Calu3 (cell line): ENCODE measurements around the gene IRX3. TPM values are rescaled to one million over a fixed set of nuclear protein-coding genes. Genes with fewer than 3 reads are reported as not detected.

Experiments
- BruUV-seq: library from RNA; stranded (reverse); fragments of 400-500 nt; replicated peaks from 2 replicates; lab custom pipeline; 2021; lab: Mats Ljungman, UMichigan
- CTCF ChIA-PET: fragments of 300-600 bp; sonication (Branson Sonifier 250); formaldehyde crosslinking; loops from one replicate; lab custom pipeline; 2022; ENCODE audit warnings: antibody characterized with exemption; lab: Charles Lee
- DNase-seq: peaks from one replicate; pipeline ENCODE4 v3.0.0; 2022
- H3K27ac Mint-ChIP-seq: one replicate; pipeline ENCODE4 v1.8.0; 2022; ENCODE audit warnings: mixed read lengths; ENCODE audit not compliant: unreplicated experiment
- H3K27me3 Mint-ChIP-seq: one replicate; pipeline ENCODE4 v1.8.0; 2022; ENCODE audit warnings: mixed read lengths; ENCODE audit not compliant: unreplicated experiment
- H3K36me3 Mint-ChIP-seq: one replicate; pipeline ENCODE4 v1.8.0; 2022; ENCODE audit warnings: mild to moderate bottlenecking, moderate library complexity, mixed read lengths; ENCODE audit not compliant: insufficient read depth, unreplicated experiment
- H3K4me1 Mint-ChIP-seq: one replicate; pipeline ENCODE4 v1.8.0; 2022; ENCODE audit warnings: mild to moderate bottlenecking, low read depth, mixed read lengths; ENCODE audit not compliant: unreplicated experiment
- H3K4me3 Mint-ChIP-seq: one replicate; pipeline ENCODE4 v1.8.0; 2022; ENCODE audit warnings: mild to moderate bottlenecking, low read depth, moderate library complexity, mixed read lengths; ENCODE audit not compliant: unreplicated experiment
- H3K9me3 Mint-ChIP-seq: one replicate; pipeline ENCODE4 v1.8.0; 2022; ENCODE audit warnings: low read depth, mixed read lengths; ENCODE audit not compliant: unreplicated experiment
- intact Hi-C: fragments of 100-400 bp; cut with micrococcal nuclease; formaldehyde crosslinking; loops from one replicate; pipeline ENCODE4 v1.10.0; 2022; ENCODE audit not compliant: unreplicated experiment
- total RNA-seq: library from RNA; stranded (reverse); gene quantifications from 2 replicates; pipeline ENCODE4 v1.2.3, GENCODE V29; 2022
- TF ChIP-seq, protein P1 (sequence below): fragments of 200-600 bp; IDR thresholded peaks from one replicate; pipeline ENCODE4 v1.8.0; 2022; ENCODE audit warnings: antibody characterized with exemption; ENCODE audit not compliant: unreplicated experiment

The IRX3 gene
- total RNA-seq, 1 experiment from 2014 or later: 5.7 TPM

DNA sequence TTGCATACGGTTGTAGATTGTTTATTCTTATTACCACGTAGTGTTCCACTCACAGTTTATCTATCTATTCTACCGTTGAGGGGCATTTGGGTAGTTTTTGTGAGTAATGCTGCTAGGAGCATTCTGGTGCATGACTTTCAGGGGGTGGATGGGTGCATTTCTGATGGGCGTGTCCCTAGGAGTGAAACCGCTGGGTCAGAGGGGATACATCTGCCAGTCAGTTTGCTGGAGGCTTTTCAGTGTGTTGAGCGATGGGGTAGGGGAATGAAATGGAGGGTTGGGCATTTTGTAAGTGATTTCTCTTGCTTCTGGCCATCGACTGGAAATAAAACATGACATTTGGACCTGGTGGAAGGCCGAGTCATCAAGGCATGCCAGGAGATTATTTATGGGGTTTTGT lies 17.0 kb upstream of the IRX3 start:
- no peak for DNase-seq
- no peak overlapping the region for H3K27ac Mint-ChIP-seq
- no peaks in the 10 kb centered on the region for H3K36me3 Mint-ChIP-seq
- TF ChIP-seq, protein P1, sequence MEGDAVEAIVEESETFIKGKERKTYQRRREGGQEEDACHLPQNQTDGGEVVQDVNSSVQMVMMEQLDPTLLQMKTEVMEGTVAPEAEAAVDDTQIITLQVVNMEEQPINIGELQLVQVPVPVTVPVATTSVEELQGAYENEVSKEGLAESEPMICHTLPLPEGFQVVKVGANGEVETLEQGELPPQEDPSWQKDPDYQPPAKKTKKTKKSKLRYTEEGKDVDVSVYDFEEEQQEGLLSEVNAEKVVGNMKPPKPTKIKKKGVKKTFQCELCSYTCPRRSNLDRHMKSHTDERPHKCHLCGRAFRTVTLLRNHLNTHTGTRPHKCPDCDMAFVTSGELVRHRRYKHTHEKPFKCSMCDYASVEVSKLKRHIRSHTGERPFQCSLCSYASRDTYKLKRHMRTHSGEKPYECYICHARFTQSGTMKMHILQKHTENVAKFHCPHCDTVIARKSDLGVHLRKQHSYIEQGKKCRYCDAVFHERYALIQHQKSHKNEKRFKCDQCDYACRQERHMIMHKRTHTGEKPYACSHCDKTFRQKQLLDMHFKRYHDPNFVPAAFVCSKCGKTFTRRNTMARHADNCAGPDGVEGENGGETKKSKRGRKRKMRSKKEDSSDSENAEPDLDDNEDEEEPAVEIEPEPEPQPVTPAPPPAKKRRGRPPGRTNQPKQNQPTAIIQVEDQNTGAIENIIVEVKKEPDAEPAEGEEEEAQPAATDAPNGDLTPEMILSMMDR: no peak
- no peak overlapping the region for H3K4me3 Mint-ChIP-seq
- peaks cover 2% of the 10 kb centered on the region for H3K9me3 Mint-ChIP-seq
- peaks cover 29% of the 10 kb centered on the region for H3K27me3 Mint-ChIP-seq
- CTCF ChIA-PET: no interaction called here
- H3K4me1 Mint-ChIP-seq: no peaks in the 10 kb centered on the region
- intact Hi-C loops: no loop called here
- no TSS peak for BruUV-seq

DNA sequence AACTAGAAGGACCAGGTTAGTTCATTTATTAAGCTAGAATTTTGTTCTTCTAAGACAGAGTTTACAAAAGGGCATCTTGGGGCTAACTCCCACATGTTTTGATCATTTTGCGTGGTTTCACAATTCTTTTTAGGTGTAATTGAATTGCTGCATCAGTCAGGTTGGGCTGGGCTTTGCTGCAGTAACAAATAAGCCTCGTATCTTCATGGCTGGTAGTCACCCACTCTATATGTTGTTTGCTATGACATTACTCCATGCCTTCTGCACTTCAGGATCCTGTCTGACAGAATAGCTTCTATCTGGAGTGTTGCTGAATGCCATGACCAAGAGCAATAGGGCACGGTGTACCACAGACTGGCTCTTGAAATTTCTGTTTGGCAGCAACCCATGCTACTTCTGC lies 10.6 kb upstream of the IRX3 start:
- CTCF ChIA-PET: no interaction called here
- no TSS peak for BruUV-seq

DNA sequence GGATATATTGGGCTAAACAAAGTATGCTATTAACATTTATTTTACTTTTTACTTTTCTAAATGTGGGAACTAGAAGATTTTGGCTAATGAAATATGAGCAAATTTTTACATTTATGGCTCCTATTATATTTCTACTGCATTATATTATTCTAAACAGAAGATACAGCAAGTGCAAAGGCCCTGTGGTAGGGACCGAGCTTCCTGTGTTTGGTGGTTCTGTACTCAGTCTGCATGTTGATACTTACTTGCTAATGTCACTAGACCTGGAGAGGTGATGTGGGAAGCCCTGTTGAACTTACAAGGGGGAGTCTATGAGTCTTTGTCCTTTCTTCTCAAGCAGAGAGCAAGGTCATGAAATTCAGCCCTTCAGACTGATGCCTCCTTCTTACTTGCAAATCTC lies 10.0 kb upstream of the IRX3 start:
- Mint-ChIP-seq H3K27ac (no peak overlapping the region), H3K9me3 (peaks cover 5% of the 10 kb centered on the region), H3K27me3 (peaks cover 19% of the 10 kb centered on the region), H3K4me1 (no peaks in the 10 kb centered on the region), H3K4me3 (no peak overlapping the region), H3K36me3 (no peaks in the 10 kb centered on the region)
- TF ChIP-seq, protein P1: no peak
- no peak for DNase-seq
- CTCF ChIA-PET: no interaction called here
- intact Hi-C loops: no loop called here
- BruUV-seq: no TSS peak

More for the DNA sequence above, 10.6 kb upstream of the IRX3 start:
- H3K27ac Mint-ChIP-seq: no peak overlapping the region
- H3K27me3 Mint-ChIP-seq: peaks cover 19% of the 10 kb centered on the region
- no peak for DNase-seq
- no peaks in the 10 kb centered on the region for H3K36me3 Mint-ChIP-seq
- no peak overlapping the region for H3K4me3 Mint-ChIP-seq
- TF ChIP-seq, protein P1: no peak
- peaks cover 5% of the 10 kb centered on the region for H3K9me3 Mint-ChIP-seq
- intact Hi-C loops: no loop called here
- H3K4me1 Mint-ChIP-seq: no peaks in the 10 kb centered on the region

DNA sequence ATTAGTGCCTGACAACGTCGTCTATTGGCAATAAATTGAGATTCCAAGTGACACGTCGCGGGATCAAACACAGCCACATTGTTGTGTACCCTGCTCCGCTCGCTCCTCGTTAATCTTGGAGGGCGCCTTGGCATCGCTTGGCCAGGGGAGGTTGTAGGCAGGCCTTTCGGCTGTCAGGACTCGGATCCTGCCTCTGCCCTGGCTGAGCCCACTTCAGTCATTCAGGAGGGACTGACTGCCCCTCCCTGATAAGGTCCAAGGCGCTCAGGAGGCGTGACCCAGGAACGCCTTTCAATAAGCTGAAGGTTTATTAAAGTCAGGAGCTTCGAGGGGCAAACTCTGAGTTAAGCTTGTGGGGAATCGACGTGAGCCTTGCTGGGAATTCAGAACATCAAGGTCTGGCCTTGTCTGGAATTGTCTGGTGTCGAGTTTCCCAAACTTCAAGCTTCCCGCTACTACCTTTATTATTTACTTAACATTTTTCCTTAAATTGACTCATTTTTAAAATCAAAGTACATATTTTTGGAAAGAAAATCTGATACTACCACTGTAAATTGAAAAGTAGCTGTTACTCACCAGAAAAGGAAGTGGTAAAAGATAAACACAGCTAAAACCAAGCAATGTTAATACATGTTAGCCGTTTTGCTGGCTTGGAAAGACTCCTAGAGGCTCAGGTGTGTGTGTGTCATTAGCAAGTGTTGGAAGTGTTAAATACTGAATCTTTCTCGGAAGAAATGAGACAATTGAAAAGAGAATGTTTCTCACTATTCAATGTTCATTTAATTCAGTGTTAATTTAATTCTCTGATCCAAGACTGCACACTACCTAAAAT lies 5.3 kb upstream of the IRX3 start:
- H3K4me1 Mint-ChIP-seq: no peaks in the 10 kb centered on the region
- peaks cover 39% of the 10 kb centered on the region for H3K27me3 Mint-ChIP-seq
- H3K36me3 Mint-ChIP-seq: peaks cover 9% of the 10 kb centered on the region
- H3K9me3 Mint-ChIP-seq: peaks cover 5% of the 10 kb centered on the region
- intact Hi-C loops: no loop called here
- H3K27ac Mint-ChIP-seq: no peak overlapping the region
- H3K4me3 Mint-ChIP-seq: no peak overlapping the region
- TF ChIP-seq, protein P1: no peak
- no TSS peak for BruUV-seq
- CTCF ChIA-PET: no interaction called here
- no peak for DNase-seq
